GM18508 (cell line): Measurements from ENCODE around the gene PXYLP1.

Experiments
- ATAC-seq: cut with Tn5 transposase; IDR thresholded peaks from one replicate; pipeline ENCODE4 v1.9.1; 2021; ENCODE audit warnings: moderate number of reproducible peaks; ENCODE audit not compliant: insufficient read depth, unreplicated experiment

Gene PXYLP1

GRCh38 chr3:141246958-141247301 lies 15.3 kb downstream of the PXYLP1 start:
- ATAC-seq = no peak

DNA sequence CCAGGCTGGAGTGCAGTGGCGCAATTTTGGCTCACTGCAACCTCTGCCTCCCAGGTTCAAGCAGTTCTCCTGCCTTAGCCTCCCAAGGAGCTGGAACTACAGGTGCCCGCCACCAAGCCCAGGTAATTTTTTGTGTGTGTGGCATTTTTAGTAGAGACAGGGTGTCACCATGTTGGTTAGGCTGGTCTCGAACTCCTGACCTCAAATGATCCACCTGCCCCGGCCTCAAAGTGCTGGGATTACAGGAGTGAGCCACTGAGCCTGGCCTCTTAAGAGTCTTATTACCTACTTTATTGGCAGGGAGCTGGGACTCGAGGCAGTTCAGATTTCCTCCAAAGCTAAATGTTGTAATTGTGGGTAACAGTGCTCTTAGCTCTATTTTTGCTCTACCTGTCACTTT lies 16.4 kb downstream of the PXYLP1 start:
- no peak for ATAC-seq

DNA sequence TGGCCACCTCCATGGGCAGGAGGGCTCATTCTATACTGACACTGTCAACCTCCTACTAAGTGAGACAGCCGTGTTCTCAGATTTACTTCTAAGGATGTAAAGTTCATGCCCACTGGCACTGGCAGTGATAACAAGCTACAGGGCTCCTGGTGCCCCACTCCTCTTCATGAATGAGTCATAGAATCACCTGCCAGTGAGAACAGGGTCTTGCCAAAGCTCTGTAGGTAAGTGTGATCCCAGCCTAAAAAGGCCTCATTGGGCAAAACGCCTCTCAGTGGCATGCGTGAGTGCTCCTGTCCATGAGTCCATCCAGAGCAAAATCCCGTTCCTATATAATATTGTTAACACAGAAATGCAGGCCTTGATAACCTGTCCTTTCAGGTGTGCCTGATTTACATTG lies 17.4 kb downstream of the PXYLP1 start:
- ATAC-seq = no peak

DNA sequence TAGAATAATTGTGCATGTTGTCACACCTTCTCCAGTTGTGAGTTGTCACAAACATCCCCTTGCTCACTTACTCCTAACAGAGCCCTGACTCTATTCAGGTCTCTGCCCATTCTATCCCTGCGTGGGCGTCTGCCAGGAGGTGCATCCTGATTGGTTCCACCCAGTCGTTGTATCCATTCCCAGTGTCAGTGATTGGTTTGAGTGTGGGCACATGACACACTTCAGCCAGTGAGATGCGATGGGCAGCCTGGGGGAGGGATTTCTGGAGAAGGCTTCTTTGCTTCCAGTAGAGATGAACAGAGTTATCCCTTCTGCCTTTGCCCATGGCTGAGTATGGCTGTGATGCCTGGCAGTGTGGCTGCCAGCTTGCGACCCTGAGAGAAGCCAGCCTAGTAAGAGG lies 18.7 kb downstream of the PXYLP1 start:
- ATAC-seq = no peak

GRCh38 chr3:141250828-141251227 lies 19.2 kb downstream of the PXYLP1 start:
- ATAC-seq = no peak

- ATAC-seq = no peak
These were observed 21.7 kb downstream of the PXYLP1 start for GRCh38 chr3:141253326-141253725.

GRCh38 chr3:141253811-141254210 lies 22.2 kb downstream of the PXYLP1 start:
- ATAC-seq = no peak

DNA sequence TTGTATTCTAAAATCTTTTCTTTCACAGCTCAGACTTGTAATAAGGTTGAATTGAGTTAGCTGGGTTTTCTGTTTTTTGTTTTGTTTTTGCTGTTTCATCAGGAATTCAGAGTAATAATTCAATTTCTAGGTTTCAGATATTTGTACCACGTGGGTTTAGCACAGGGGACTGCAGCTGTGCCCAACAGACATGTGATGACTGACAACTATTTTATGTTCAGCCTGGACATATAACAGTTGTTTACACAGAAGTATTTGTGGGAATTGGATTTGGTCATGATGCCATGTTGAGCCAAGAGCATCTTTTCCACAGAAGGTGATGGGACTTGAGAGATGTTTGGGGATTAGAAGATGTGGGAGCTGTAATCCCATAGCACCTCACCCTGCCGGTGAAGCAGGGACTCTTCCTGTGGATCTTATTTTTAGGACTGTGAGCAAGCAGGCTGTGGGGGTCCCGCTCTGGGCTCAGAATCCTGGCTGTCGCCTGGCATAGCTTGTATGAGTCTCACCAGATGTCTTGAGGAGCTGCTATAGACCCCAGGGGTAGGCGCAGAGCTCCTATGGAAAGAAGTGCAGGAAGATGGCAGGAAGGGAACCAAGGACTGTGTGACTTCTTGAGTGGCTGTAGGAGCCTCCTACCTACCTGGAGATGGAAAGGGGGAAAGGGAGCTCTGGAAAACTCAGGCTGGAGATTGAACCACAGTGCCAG lies 23.7 kb downstream of the PXYLP1 start:
- ATAC-seq = no peak

DNA sequence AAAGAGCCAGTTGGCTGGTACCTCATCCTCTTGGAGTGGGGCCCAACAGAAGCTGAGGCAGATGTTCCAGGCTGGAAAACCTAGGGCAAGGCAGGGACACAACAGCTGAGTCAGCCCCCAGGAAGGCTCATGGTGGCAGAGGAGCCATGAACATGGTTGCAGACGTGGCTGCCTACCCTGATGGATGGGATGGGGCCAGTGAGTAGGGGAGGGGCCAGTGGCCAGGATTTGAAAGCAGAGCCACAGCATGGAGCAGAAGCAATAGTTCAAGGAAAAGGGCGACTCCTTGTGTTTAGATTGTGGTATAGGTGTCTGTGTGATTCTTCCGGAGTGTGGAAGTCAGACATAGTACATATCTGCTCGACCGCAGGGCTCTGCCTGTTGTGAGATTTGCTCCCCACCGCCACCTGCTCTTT lies 24.2 kb downstream of the PXYLP1 start:
- ATAC-seq = no peak

GRCh38 chr3:141256820-141257219 lies 25.2 kb downstream of the PXYLP1 start:
- no peak for ATAC-seq

- ATAC-seq = no peak
These were observed 26.3 kb downstream of the PXYLP1 start for GRCh38 chr3:141257961-141258360.

GRCh38 chr3:141258973-141259372 lies 27.3 kb downstream of the PXYLP1 start:
- no peak for ATAC-seq

GRCh38 chr3:141259821-141260629 lies 28.4 kb downstream of the PXYLP1 start:
- ATAC-seq = no peak

DNA sequence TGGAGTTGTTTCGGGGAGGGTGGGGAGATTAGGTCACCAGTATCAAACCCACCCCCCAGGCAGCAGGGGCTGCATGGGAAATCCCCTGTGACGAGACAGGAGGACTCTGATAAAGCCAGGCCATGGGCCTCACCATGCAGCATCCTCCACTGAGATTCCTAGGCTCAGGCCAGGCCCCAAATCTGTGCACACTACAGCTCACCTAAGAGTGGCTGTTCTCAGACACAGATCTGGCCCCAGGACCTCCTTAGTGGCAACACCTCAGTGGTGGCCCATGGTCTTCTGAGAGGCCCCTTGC lies 29.0 kb downstream of the PXYLP1 start:
- no peak for ATAC-seq

GRCh38 chr3:141261472-141262307 lies 30.1 kb downstream of the PXYLP1 start:
- ATAC-seq = no peak

- no peak for ATAC-seq
These were observed 30.7 kb downstream of the PXYLP1 start for GRCh38 chr3:141262308-141262705.

- no peak for ATAC-seq
These were observed 34.6 kb downstream of the PXYLP1 start for GRCh38 chr3:141266186-141266585.

GRCh38 chr3:141266797-141267555 lies 35.4 kb downstream of the PXYLP1 start:
- ATAC-seq = no peak

GRCh38 chr3:141267629-141268028 lies 36.0 kb downstream of the PXYLP1 start:
- ATAC-seq = no peak

GRCh38 chr3:141268306-141268705 lies 36.7 kb downstream of the PXYLP1 start:
- ATAC-seq = no peak

- no peak for ATAC-seq
These were observed 37.2 kb downstream of the PXYLP1 start for GRCh38 chr3:141268791-141269190.
